CD4-positive, alpha-beta T cell treated with Interleukin-1 beta for 1 hour (primary cell): ENCODE measurements around the gene MCAM.

Experiments used
- DNase-seq, 2 donors: peaks; one replicate each; pipeline ENCODE4 v3.0.0-alpha.2; 2020 to 2022

The MCAM gene

GRCh38 chr11:119258983-119259382 is 57.9 kb downstream of the MCAM start:
- no peak for DNase-seq
